ENCODE measurements around the gene GLP2R. TPM values are rescaled to one million over a fixed set of nuclear protein-coding genes. Genes with fewer than 3 reads are reported as not detected.

The GLP2R gene
- total RNA-seq, 1 experiment from 2014 or later: not detected

GRCh38 chr17:9924735-9925191, 99.0 kb downstream of the GLP2R start:
- no peak overlapping the region for H3K27ac Mint-ChIP-seq

GRCh38 chr17:9925457-9925856, 99.7 kb downstream of the GLP2R start:
- Mint-ChIP-seq H3K27me3 (ENCODE audit: low read depth) (no peaks in the 10 kb centered on the region), H3K36me3 (no peaks in the 10 kb centered on the region), H3K4me3 (no peak overlapping the region), H3K27ac (no peak overlapping the region), H3K9me3 (no peaks in the 10 kb centered on the region), H3K4me1 (0 out of 2 replicates have a peak, but pooled peaks cover 4% of the 10 kb centered on the region)
- no peak for DNase-seq (ENCODE audit: low spot score)
- CTCF ChIA-PET: interaction anchor here (0.8 to 8.2 kb wide), 13 partner anchors 17 to 709 kb away, joined by 3 to 112 read pairs (median 4); partner anchors contain the start of genes GAS7 and RCVRN
- no peak for ATAC-seq
- POLR2A ChIA-PET: no interaction called here
- no peak for TF ChIP-seq ZNF423 (CRISPR knock-in tag; IDR thresholded peaks at IDR 0.05)
- no peak for TF ChIP-seq KAT7 (CRISPR knock-in tag; IDR thresholded peaks at IDR 0.05; ENCODE audit: borderline replicate concordance)

More at GRCh38 chr17:9924735-9925191, 99.0 kb downstream of the GLP2R start:
- TF ChIP-seq CTCF (IDR thresholded peaks at IDR 0.05) (peak; percentile 67), USF2 (CRISPR knock-in tag; IDR thresholded peaks at IDR 0.05) (no peak), MYBL2 (CRISPR knock-in tag; IDR thresholded peaks at IDR 0.05) (no peak)
- CTCF ChIA-PET: interaction anchor here (0.5 to 8.2 kb wide), 22 partner anchors 10 to 710 kb away, joined by 3 to 112 read pairs (median 4); partner anchors contain the start of genes GAS7 and RCVRN
- DNase-seq (ENCODE audit: low spot score) (no peak), ATAC-seq (peak; percentile 82)
- no peaks in the 10 kb centered on the region for H3K9me3 Mint-ChIP-seq
- no peaks in the 10 kb centered on the region for H3K27me3 Mint-ChIP-seq (ENCODE audit: low read depth)
- H3K4me1 Mint-ChIP-seq: 0 out of 2 replicates have a peak, but pooled peaks cover 4% of the 10 kb centered on the region
- POLR2A ChIA-PET: interaction anchor here (1.0 kb wide), 1 partner anchor 180 kb away, joined by 3 read pairs; no protein-coding TSS in a partner anchor
- H3K36me3 Mint-ChIP-seq: no peaks in the 10 kb centered on the region
- H3K4me3 Mint-ChIP-seq: no peak overlapping the region

- POLR2A ChIA-PET: no interaction called here
- no peak overlapping the region for H3K4me3 Mint-ChIP-seq
- H3K36me3 Mint-ChIP-seq: no peaks in the 10 kb centered on the region
- CTCF ChIA-PET: interaction anchor here (2.6 to 8.2 kb wide), 3 partner anchors 21 to 55 kb away, joined by 13 to 112 read pairs (median 35); partner anchors contain the start of gene RCVRN
- H3K9me3 Mint-ChIP-seq: no peaks in the 10 kb centered on the region
- DNase-seq (ENCODE audit: low spot score): no peak
- no peak for ATAC-seq
- H3K27ac Mint-ChIP-seq: no peak overlapping the region
- 0 out of 2 replicates have a peak, but pooled peaks cover 7% of the 10 kb centered on the region for H3K4me1 Mint-ChIP-seq
- no peaks in the 10 kb centered on the region for H3K27me3 Mint-ChIP-seq (ENCODE audit: low read depth)
- TF ChIP-seq E2F5 (CRISPR knock-in tag; IDR thresholded peaks at IDR 0.05): no peak
- TF ChIP-seq ZNF416 (CRISPR knock-in tag; IDR thresholded peaks at IDR 0.05): no peak
- no peak for TF ChIP-seq ZNF317 (CRISPR knock-in tag; IDR thresholded peaks at IDR 0.05; ENCODE audit: borderline replicate concordance, low read depth)
- no peak for TF ChIP-seq STAT6 (CRISPR knock-in tag; conservative IDR thresholded peaks at IDR 0.05; ENCODE audit: low read depth)
- TF ChIP-seq ZNF396 (CRISPR knock-in tag; IDR thresholded peaks at IDR 0.05; ENCODE audit: borderline replicate concordance): no peak
- no peak for TF ChIP-seq SMAD4 (CRISPR knock-in tag; IDR thresholded peaks at IDR 0.05)
- no peak for TF ChIP-seq ZNF281 (CRISPR knock-in tag; IDR thresholded peaks at IDR 0.05)
- no peak for TF ChIP-seq ZNF512 (CRISPR knock-in tag; IDR thresholded peaks at IDR 0.05; ENCODE audit: borderline replicate concordance)
- TF ChIP-seq RELA (CRISPR knock-in tag; IDR thresholded peaks at IDR 0.05; ENCODE audit: borderline replicate concordance): no peak
- no peak for TF ChIP-seq KAT7 (CRISPR knock-in tag; IDR thresholded peaks at IDR 0.05; ENCODE audit: borderline replicate concordance)
- TF ChIP-seq ZNF425 (CRISPR knock-in tag; conservative IDR thresholded peaks at IDR 0.05): no peak
Measured at GRCh38 chr17:9926150-9926804, 100.6 kb downstream of the GLP2R start.
